Urinary bladder (tissue), 4 donors: ENCODE data around the gene FRAS1. TPM values are rescaled to one million over a fixed set of nuclear protein-coding genes. Genes with fewer than 3 reads are reported as not detected.
"Not testable (repeated sequence)": the region's sequence is repeated elsewhere in the genome, so short reads cannot be mapped to it uniquely, and the experiment has no call there.

ENCODE experiments used
- DNase-seq: peaks from one replicate; pipeline ENCODE4 v3.0.0-alpha.2; 2015; ENCODE audit errors: extremely low spot score
- H3K27ac ChIP-seq: one replicate; pipeline ENCODE4 v1.5.1; 2013; ENCODE audit warnings: low read depth, mild to moderate bottlenecking, moderate library complexity
- H3K36me3 ChIP-seq: one replicate; pipeline ENCODE4 v1.6.1; 2013; ENCODE audit warnings: mild to moderate bottlenecking, moderate library complexity; ENCODE audit not compliant: insufficient read depth
- H3K4me1 ChIP-seq: one replicate; pipeline ENCODE4 v1.6.1; 2013; ENCODE audit warnings: mild to moderate bottlenecking, moderate library complexity; ENCODE audit not compliant: insufficient read depth
- H3K4me3 ChIP-seq: one replicate; pipeline ENCODE4 v1.5.1; 2013; ENCODE audit warnings: low read depth, low read length
- WGBS: extraction: QIAGEN DNeasy Blood & Tissue Kit; methylation state at CpG from one replicate; pipeline ENCODE4 v1.1.7; 2013; 5-methylcytosine and 5-hydroxymethylcytosine counted together
- polyA plus RNA-seq: library from polyadenylated mRNA; stranded (reverse); fragments of 200-250 nt; gene quantifications from one replicate; pipeline ENCODE4 v1.2.3, GENCODE V29; 2013
- total RNA-seq: library from RNA; depleted of rRNA; stranded (reverse); fragments of >200 nt; gene quantifications from one replicate; pipeline ENCODE4 v1.2.3, GENCODE V29; 2014
- donor health status: healthy with polysubstance abuse.
- donor health status: healthy.

Gene FRAS1
- total and polyA plus RNA-seq, 2 donors: 0.27 to 20.5 TPM

GRCh38 chr4:78496021-78496643 lies 439.0 kb downstream of the FRAS1 start:
- Histone ChIP-seq H3K4me1 (no peaks in the 10 kb centered on the region), H3K36me3 (no peaks in the 10 kb centered on the region), H3K4me3 (no peak overlapping the region), H3K27ac (no peak overlapping the region)
- 39% methylated on average over 4 of the region's 4 CpGs for WGBS
- DNase-seq: no peak

DNA sequence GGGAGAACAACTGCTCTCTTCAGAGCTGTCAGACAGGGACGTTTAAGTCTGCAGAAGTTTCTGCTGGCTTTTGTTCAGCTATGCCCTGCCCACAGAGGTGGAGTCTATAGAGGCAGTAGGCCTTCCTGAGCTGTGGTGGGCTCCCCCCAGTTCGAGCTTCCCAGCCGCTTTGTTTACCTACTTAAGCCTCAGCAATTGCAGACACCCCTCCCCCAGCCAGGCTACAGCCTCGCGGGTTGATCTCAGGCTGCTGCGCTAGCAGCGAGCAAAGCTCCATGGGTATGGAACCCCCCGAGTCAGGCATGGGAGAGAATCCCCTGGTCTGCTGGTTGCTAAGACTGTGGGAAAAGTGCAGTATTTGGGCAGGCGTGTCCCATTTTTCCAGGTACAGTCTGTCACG lies 449.1 kb downstream of the FRAS1 start:
- H3K4me3 ChIP-seq, DNase-seq, H3K27ac ChIP-seq, H3K4me1 ChIP-seq, H3K36me3 ChIP-seq: not testable (repeated sequence)
- 67% methylated on average over 10 of the region's 10 CpGs for WGBS

GRCh38 chr4:78509043-78509442 lies 451.9 kb downstream of the FRAS1 start:
- 85% methylated on average over 2 of the region's 2 CpGs for WGBS
- no peak overlapping the region for H3K27ac ChIP-seq
- H3K4me3 ChIP-seq: no peak overlapping the region
- H3K36me3 ChIP-seq: no peaks in the 10 kb centered on the region
- no peak for DNase-seq
- H3K4me1 ChIP-seq: no peaks in the 10 kb centered on the region

GRCh38 chr4:78510108-78510507 lies 453.0 kb downstream of the FRAS1 start:
- no peak overlapping the region for H3K4me3 ChIP-seq
- DNase-seq: no peak
- H3K36me3 ChIP-seq: no peaks in the 10 kb centered on the region
- no peaks in the 10 kb centered on the region for H3K4me1 ChIP-seq
- no peak overlapping the region for H3K27ac ChIP-seq
- WGBS: 87% methylated on average over 1 of the region's 1 CpG

- Histone ChIP-seq H3K36me3 (no peaks in the 10 kb centered on the region), H3K4me1 (no peaks in the 10 kb centered on the region), H3K4me3 (no peak overlapping the region), H3K27ac (no peak overlapping the region)
- DNase-seq: no peak
- WGBS: 63% methylated on average over 1 of the region's 1 CpG
Observed at GRCh38 chr4:78510681-78511080, 453.6 kb downstream of the FRAS1 start.

DNA sequence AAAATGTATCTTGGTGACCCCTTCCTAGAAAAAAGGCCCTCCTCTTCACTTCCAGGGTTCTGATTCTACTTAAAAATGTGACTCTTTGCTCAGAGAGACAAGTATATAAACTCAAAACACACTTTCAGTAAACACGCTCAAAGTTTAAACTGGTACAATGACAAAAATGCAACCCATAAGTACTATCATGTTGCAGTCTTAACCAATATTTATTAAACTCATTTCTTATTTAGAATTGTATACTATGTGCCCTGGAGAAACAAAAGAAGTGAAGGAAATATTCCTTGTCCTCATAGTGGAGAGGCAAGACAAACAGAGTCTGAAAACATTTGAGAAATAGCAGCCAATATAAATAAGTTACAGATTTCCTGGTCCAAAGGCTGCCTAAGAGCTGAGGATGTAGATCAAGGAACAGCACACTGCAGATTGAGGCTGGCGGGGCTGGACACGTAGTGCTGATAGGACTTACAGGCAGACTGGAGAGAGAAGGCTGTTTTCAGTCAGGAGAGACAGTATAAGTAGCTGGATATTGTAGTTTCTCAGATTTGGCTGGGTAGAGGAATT lies 455.3 kb downstream of the FRAS1 start:
- WGBS: 66% methylated on average over 3 of the region's 3 CpGs
- no peak for DNase-seq
- Histone ChIP-seq H3K4me1 (no peaks in the 10 kb centered on the region), H3K36me3 (no peaks in the 10 kb centered on the region), H3K4me3 (no peak overlapping the region), H3K27ac (no peak overlapping the region)

DNA sequence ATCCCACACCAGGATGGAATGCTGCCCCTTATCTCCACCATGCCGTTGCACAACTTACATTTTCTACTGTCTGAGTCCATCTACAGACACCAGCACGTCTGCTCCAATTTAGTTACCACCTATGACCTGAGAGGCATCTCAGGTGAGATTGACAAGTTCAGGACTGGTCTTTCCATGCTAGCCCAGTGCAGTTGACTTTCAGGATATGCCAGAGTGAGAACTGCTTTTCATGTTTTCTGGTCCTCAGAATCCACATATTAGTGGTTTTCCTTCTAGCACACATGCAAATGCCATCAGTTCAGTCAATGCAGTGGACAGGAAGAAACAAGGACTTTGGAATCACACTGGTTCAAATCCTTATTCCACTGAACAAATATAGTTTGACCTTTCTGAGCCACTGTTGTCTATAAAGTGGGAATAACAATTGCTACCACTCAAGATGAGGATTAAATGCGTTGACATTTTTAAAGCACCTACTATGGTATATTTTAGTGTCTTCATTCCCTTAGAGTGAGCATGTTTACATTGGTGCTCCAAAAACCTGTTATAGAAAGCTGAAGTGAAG lies 456.4 kb downstream of the FRAS1 start:
- WGBS: 87% methylated on average over 3 of the region's 3 CpGs
- Histone ChIP-seq H3K4me3 (no peak overlapping the region), H3K27ac (no peak overlapping the region), H3K36me3 (no peaks in the 10 kb centered on the region), H3K4me1 (no peaks in the 10 kb centered on the region)
- no peak for DNase-seq

- H3K36me3 ChIP-seq: no peaks in the 10 kb centered on the region
- peak; percentile 23 for DNase-seq
- 22% methylated on average over 3 of the region's 3 CpGs for WGBS
- no peaks in the 10 kb centered on the region for H3K4me1 ChIP-seq
- H3K4me3 ChIP-seq: no peak overlapping the region
- no peak overlapping the region for H3K27ac ChIP-seq
Observed at GRCh38 chr4:78517050-78517652, 460.0 kb downstream of the FRAS1 start.

- 77% methylated on average over 3 of the region's 3 CpGs for WGBS
- no peak overlapping the region for H3K27ac ChIP-seq
- no peaks in the 10 kb centered on the region for H3K4me1 ChIP-seq
- H3K36me3 ChIP-seq: no peaks in the 10 kb centered on the region
- no peak overlapping the region for H3K4me3 ChIP-seq
- DNase-seq: no peak
Observed at GRCh38 chr4:78518561-78518960, 461.4 kb downstream of the FRAS1 start.

DNA sequence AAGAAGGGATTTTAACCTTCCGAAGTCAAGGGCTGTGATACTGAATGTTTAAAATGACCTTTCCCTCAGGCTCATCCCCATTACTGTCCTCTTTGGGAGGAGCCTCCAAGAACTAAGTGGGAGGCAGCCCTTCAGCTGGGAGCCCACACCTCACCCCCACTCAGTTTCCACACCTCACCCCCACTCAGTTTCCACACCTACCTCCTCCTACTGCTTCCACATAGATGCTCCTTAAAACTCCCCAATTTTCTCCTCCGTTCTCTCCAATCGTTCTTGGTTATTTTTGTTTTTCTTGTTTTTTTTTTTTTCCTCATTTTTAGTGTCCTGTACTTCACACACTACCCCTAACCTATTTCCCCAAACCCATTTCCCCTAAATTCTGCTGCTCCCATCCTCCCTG lies 462.8 kb downstream of the FRAS1 start:
- Histone ChIP-seq H3K27ac (no peak overlapping the region), H3K36me3 (no peaks in the 10 kb centered on the region), H3K4me1 (no peaks in the 10 kb centered on the region), H3K4me3 (no peak overlapping the region)
- 91% methylated on average over 3 of the region's 3 CpGs for WGBS
- DNase-seq: no peak

GRCh38 chr4:78520808-78521226 lies 463.7 kb downstream of the FRAS1 start:
- DNase-seq: no peak
- WGBS: 35% methylated on average over 3 of the region's 3 CpGs

GRCh38 chr4:78524009-78524408 lies 466.9 kb downstream of the FRAS1 start:
- H3K36me3 ChIP-seq: no peaks in the 10 kb centered on the region
- H3K4me1 ChIP-seq: no peaks in the 10 kb centered on the region
- 94% methylated on average over 1 of the region's 1 CpG for WGBS
- no peak overlapping the region for H3K4me3 ChIP-seq
- H3K27ac ChIP-seq: no peak overlapping the region
- DNase-seq: no peak

More at GRCh38 chr4:78520808-78521226, 463.7 kb downstream of the FRAS1 start:
- Histone ChIP-seq H3K27ac (no peak overlapping the region), H3K4me1 (no peaks in the 10 kb centered on the region), H3K36me3 (no peaks in the 10 kb centered on the region), H3K4me3 (no peak overlapping the region)

GRCh38 chr4:78525559-78525958 lies 468.4 kb downstream of the FRAS1 start:
- no peaks in the 10 kb centered on the region for H3K4me1 ChIP-seq
- no peak for DNase-seq
- H3K4me3 ChIP-seq: no peak overlapping the region
- WGBS: 80% methylated on average over 3 of the region's 3 CpGs
- no peaks in the 10 kb centered on the region for H3K36me3 ChIP-seq
- H3K27ac ChIP-seq: no peak overlapping the region

- H3K4me3 ChIP-seq: no peak overlapping the region
- H3K27ac ChIP-seq: no peak overlapping the region
- H3K4me1 ChIP-seq: no peaks in the 10 kb centered on the region
- DNase-seq: no peak
- WGBS: 91% methylated on average over 1 of the region's 1 CpG
- no peaks in the 10 kb centered on the region for H3K36me3 ChIP-seq
Observed at GRCh38 chr4:78527103-78527502, 470.0 kb downstream of the FRAS1 start.
